ENCODE measurements around the gene ZNF777.
"Not testable (repeated sequence)": the region's sequence is repeated elsewhere in the genome, so short reads cannot be mapped to it uniquely, and the experiment has no call there.

Gene ZNF777

GRCh38 chr7:149397470-149398043 is 63.3 kb downstream of the ZNF777 start:
- H3K9me3 ChIP-seq (ENCODE audit: insufficient read depth, low read length): 0 out of 2 replicates have a peak, but pooled peaks cover 4% of the 10 kb centered on the region
- 0 out of 2 replicates have a peak, but pooled peaks cover 6% of the 10 kb centered on the region for H3K27me3 ChIP-seq (ENCODE audit: low read depth, low read length)
- H3K4me2 ChIP-seq (ENCODE audit: low read length): no peak overlapping the region
- no peaks in the 10 kb centered on the region for H4K20me1 ChIP-seq (ENCODE audit: insufficient read depth, low read length)
- no peak overlapping the region for H3K4me3 ChIP-seq (ENCODE audit: low read length)
- no peak overlapping the region for H2AFZ ChIP-seq (ENCODE audit: low read depth, low read length)
- H3K27ac ChIP-seq (ENCODE audit: low read length): no peak overlapping the region
- no peaks in the 10 kb centered on the region for H3K79me2 ChIP-seq (ENCODE audit: low read length)
- TF ChIP-seq CTCF (IDR thresholded peaks at IDR 0.05; ENCODE audit: low read depth, low read length) (no peak), EZH2phosphoT487 (IDR thresholded peaks at IDR 0.05; ENCODE audit: low read depth) (no peak)
- H3K9ac ChIP-seq (ENCODE audit: low read length): no peak overlapping the region
- H3K36me3 ChIP-seq (replicated peaks; ENCODE audit: low read depth, low read length): no peaks in the 10 kb centered on the region
- no peaks in the 10 kb centered on the region for H3K4me1 ChIP-seq (ENCODE audit: low read length)

- peaks cover 10% of the 10 kb centered on the region; the same call in 1 of the 2 replicates for H3K27me3 ChIP-seq (ENCODE audit: low read depth, low read length)
- not testable (repeated sequence) for H3K36me3 ChIP-seq (replicated peaks; ENCODE audit: low read depth, low read length); H3K4me1 ChIP-seq (ENCODE audit: low read length); H4K20me1 ChIP-seq (ENCODE audit: insufficient read depth, low read length); H3K27ac ChIP-seq (ENCODE audit: low read length); H3K9me3 ChIP-seq (ENCODE audit: insufficient read depth, low read length); H2AFZ ChIP-seq (ENCODE audit: low read depth, low read length); H3K4me2 ChIP-seq (ENCODE audit: low read length); H3K79me2 ChIP-seq (ENCODE audit: low read length); H3K4me3 ChIP-seq (ENCODE audit: low read length); H3K9ac ChIP-seq (ENCODE audit: low read length)
Measured at GRCh38 chr7:149388550-149389335, 72.1 kb downstream of the ZNF777 start.

- not testable (repeated sequence) for H3K27me3 ChIP-seq (ENCODE audit: low read depth, low read length); H3K9me3 ChIP-seq (ENCODE audit: insufficient read depth, low read length); H3K4me1 ChIP-seq (ENCODE audit: low read length); H4K20me1 ChIP-seq (ENCODE audit: insufficient read depth, low read length); H2AFZ ChIP-seq (ENCODE audit: low read depth, low read length); H3K4me3 ChIP-seq (ENCODE audit: low read length); H3K79me2 ChIP-seq (ENCODE audit: low read length); H3K36me3 ChIP-seq (replicated peaks; ENCODE audit: low read depth, low read length); H3K9ac ChIP-seq (ENCODE audit: low read length); H3K27ac ChIP-seq (ENCODE audit: low read length); H3K4me2 ChIP-seq (ENCODE audit: low read length)
Measured at GRCh38 chr7:149386514-149386913, 74.3 kb downstream of the ZNF777 start.

- Histone ChIP-seq H3K4me1 (ENCODE audit: low read length) (no peaks in the 10 kb centered on the region), H2AFZ (ENCODE audit: low read depth, low read length) (no peak overlapping the region), H3K27me3 (ENCODE audit: low read depth, low read length) (0 out of 2 replicates have a peak, but pooled peaks cover 3% of the 10 kb centered on the region), H3K4me3 (ENCODE audit: low read length) (no peak overlapping the region), H3K9ac (ENCODE audit: low read length) (no peak overlapping the region), H3K79me2 (ENCODE audit: low read length) (no peaks in the 10 kb centered on the region), H3K9me3 (ENCODE audit: insufficient read depth, low read length) (no peaks in the 10 kb centered on the region), H4K20me1 (ENCODE audit: insufficient read depth, low read length) (no peaks in the 10 kb centered on the region), H3K36me3 (replicated peaks; ENCODE audit: low read depth, low read length) (no peaks in the 10 kb centered on the region), H3K27ac (ENCODE audit: low read length) (no peak overlapping the region), H3K4me2 (ENCODE audit: low read length) (no peak overlapping the region)
- TF ChIP-seq EZH2phosphoT487 (IDR thresholded peaks at IDR 0.05; ENCODE audit: low read depth): no peak
- no peak for TF ChIP-seq CTCF (IDR thresholded peaks at IDR 0.05; ENCODE audit: low read depth, low read length)
Measured at GRCh38 chr7:149385195-149385950, 75.5 kb downstream of the ZNF777 start.

Measured in OCI-LY3 (cell line).